Measurements from ENCODE around the gene AOC2.

AOC2 gene

DNA sequence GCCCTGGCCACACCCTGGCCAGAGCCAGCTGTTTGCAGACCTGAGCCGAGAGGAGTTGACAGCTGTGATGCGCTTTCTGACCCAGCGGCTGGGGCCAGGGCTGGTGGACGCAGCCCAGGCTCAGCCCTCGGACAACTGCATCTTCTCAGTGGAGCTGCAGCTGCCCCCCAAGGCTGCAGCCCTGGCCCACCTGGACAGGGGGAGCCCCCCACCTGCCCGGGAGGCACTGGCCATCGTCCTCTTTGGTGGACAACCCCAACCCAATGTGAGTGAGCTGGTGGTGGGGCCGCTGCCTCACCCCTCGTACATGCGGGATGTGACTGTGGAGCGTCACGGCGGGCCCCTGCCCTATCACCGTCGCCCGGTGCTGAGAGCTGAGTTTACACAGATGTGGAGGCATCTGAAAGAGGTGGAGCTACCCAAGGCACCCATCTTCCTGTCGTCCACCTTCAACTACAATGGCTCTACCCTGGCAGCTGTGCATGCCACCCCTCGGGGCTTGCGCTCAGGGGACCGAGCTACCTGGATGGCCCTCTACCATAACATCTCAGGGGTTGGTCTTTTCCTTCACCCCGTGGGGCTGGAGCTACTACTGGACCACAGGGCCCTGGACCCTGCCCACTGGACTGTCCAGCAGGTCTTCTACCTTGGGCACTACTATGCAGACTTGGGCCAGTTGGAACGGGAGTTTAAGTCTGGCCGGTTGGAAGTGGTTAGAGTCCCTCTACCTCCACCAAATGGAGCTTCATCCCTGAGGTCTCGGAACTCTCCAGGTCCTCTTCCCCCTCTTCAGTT, 578 bp downstream of the AOC2 start:
- H3K79me2 ChIP-seq (ENCODE audit: insufficient read depth, low read length): no peaks in the 10 kb centered on the region
- H3K4me2 ChIP-seq (ENCODE audit: low read length): no peak overlapping the region
- no peak overlapping the region for H3K4me3 ChIP-seq (ENCODE audit: low read depth, low read length, poor library complexity, severe bottlenecking)
- no peaks in the 10 kb centered on the region for H3K27me3 ChIP-seq (ENCODE audit: insufficient read depth, low read length)
- no peak overlapping the region for H2AFZ ChIP-seq (ENCODE audit: low read length)
- no peak for TF ChIP-seq CTCF (IDR thresholded peaks at IDR 0.05; ENCODE audit: low read length)
- no peak for TF ChIP-seq EZH2 (IDR thresholded peaks at IDR 0.05; ENCODE audit: borderline replicate concordance, low read length)
- no peak overlapping the region for H3K27ac ChIP-seq (ENCODE audit: low read depth, low read length, poor library complexity, severe bottlenecking)
- H3F3A ChIP-seq (ENCODE audit: insufficient read depth, low read length): no peaks in the 10 kb centered on the region
- no peaks in the 10 kb centered on the region for H3K4me1 ChIP-seq (ENCODE audit: insufficient read depth, low read length, severe bottlenecking)
- no peak overlapping the region for H3K9ac ChIP-seq (ENCODE audit: low read length)
- H3K36me3 ChIP-seq (ENCODE audit: insufficient read depth, low read length): peaks cover 60% of the 10 kb centered on the region
- no peaks in the 10 kb centered on the region for H3K9me3 ChIP-seq (ENCODE audit: low read length)
- H3K9me2 ChIP-seq (ENCODE audit: low read depth, low read length): no peaks in the 10 kb centered on the region
- no peaks in the 10 kb centered on the region for H4K20me1 ChIP-seq (ENCODE audit: insufficient read depth, low read length)

- H3K9ac ChIP-seq (ENCODE audit: low read length): no peak overlapping the region
- no peaks in the 10 kb centered on the region for H3K9me3 ChIP-seq (ENCODE audit: low read length)
- no peak overlapping the region for H3K4me3 ChIP-seq (ENCODE audit: low read depth, low read length, poor library complexity, severe bottlenecking)
- no peaks in the 10 kb centered on the region for H3K27me3 ChIP-seq (ENCODE audit: insufficient read depth, low read length)
- H3K4me1 ChIP-seq (ENCODE audit: insufficient read depth, low read length, severe bottlenecking): no peaks in the 10 kb centered on the region
- no peaks in the 10 kb centered on the region for H3F3A ChIP-seq (ENCODE audit: insufficient read depth, low read length)
- H3K9me2 ChIP-seq (ENCODE audit: low read depth, low read length): no peaks in the 10 kb centered on the region
- no peak overlapping the region for H3K4me2 ChIP-seq (ENCODE audit: low read length)
- H4K20me1 ChIP-seq (ENCODE audit: insufficient read depth, low read length): no peaks in the 10 kb centered on the region
- no peak overlapping the region for H3K27ac ChIP-seq (ENCODE audit: low read depth, low read length, poor library complexity, severe bottlenecking)
- peaks cover 54% of the 10 kb centered on the region for H3K36me3 ChIP-seq (ENCODE audit: insufficient read depth, low read length)
- TF ChIP-seq CTCF (IDR thresholded peaks at IDR 0.05; ENCODE audit: low read length): no peak
- TF ChIP-seq EZH2 (IDR thresholded peaks at IDR 0.05; ENCODE audit: borderline replicate concordance, low read length): no peak
- H3K79me2 ChIP-seq (ENCODE audit: insufficient read depth, low read length): no peaks in the 10 kb centered on the region
- no peak overlapping the region for H2AFZ ChIP-seq (ENCODE audit: low read length)
Observed at GRCh38 chr17:42845556-42845917, 1.2 kb downstream of the AOC2 start.

GRCh38 chr17:42845918-42846593, 1.7 kb downstream of the AOC2 start:
- Histone ChIP-seq H3K9ac (ENCODE audit: low read length) (no peak overlapping the region), H3K27ac (ENCODE audit: low read depth, low read length, poor library complexity, severe bottlenecking) (no peak overlapping the region), H3K4me3 (ENCODE audit: low read depth, low read length, poor library complexity, severe bottlenecking) (no peak overlapping the region), H4K20me1 (ENCODE audit: insufficient read depth, low read length) (no peaks in the 10 kb centered on the region), H3K4me2 (ENCODE audit: low read length) (no peak overlapping the region), H2AFZ (ENCODE audit: low read length) (no peak overlapping the region), H3K27me3 (ENCODE audit: insufficient read depth, low read length) (no peaks in the 10 kb centered on the region), H3K79me2 (ENCODE audit: insufficient read depth, low read length) (no peaks in the 10 kb centered on the region), H3K9me3 (ENCODE audit: low read length) (no peaks in the 10 kb centered on the region), H3K36me3 (ENCODE audit: insufficient read depth, low read length) (peaks cover 49% of the 10 kb centered on the region), H3K9me2 (ENCODE audit: low read depth, low read length) (no peaks in the 10 kb centered on the region), H3K4me1 (ENCODE audit: insufficient read depth, low read length, severe bottlenecking) (no peaks in the 10 kb centered on the region), H3F3A (ENCODE audit: insufficient read depth, low read length) (no peaks in the 10 kb centered on the region)
- TF ChIP-seq EZH2 (IDR thresholded peaks at IDR 0.05; ENCODE audit: borderline replicate concordance, low read length) (no peak), CTCF (IDR thresholded peaks at IDR 0.05; ENCODE audit: low read length) (no peak)

All from OCI-LY1 (cell line).